IPS-20b (cell line): ENCODE data around the gene APBB1.
A peak's percentile ranks its signal among the peaks of the same experiment; 100 is the strongest.

Experiments
- H3K27ac ChIP-seq: one replicate; pipeline ENCODE4 v1.5.1; 2013; ENCODE audit warnings: low read length
- H3K27me3 ChIP-seq: 2 replicates; pipeline ENCODE4 v1.6.1; 2013; ENCODE audit warnings: mild to moderate bottlenecking, low read length, inconsistent platforms; ENCODE audit not compliant: insufficient read depth
- H3K36me3 ChIP-seq: 2 replicates; pipeline ENCODE4 v1.6.1; 2013; ENCODE audit warnings: low read depth, mild to moderate bottlenecking, inconsistent platforms, low read length, moderate library complexity; ENCODE audit not compliant: insufficient read depth
- H3K4me1 ChIP-seq: 2 replicates; pipeline ENCODE4 v1.6.1; 2013; ENCODE audit warnings: mild to moderate bottlenecking, control low read depth, inconsistent platforms, low read length, moderate library complexity; ENCODE audit not compliant: insufficient read depth
- H3K4me3 ChIP-seq: 2 replicates; pipeline ENCODE4 v1.5.1; 2013; ENCODE audit warnings: mild to moderate bottlenecking, low read length, inconsistent platforms
- H3K9ac ChIP-seq: 2 replicates; pipeline ENCODE4 v1.6.1; 2013; ENCODE audit warnings: low read depth, mild to moderate bottlenecking, inconsistent platforms, low read length, moderate library complexity
- H3K9me3 ChIP-seq: 2 replicates; pipeline ENCODE4 v1.6.1; 2013; ENCODE audit warnings: mild to moderate bottlenecking, low read depth, low read length, inconsistent platforms; ENCODE audit not compliant: insufficient read depth

Gene APBB1

GRCh38 chr11:6419009-6419631, at the start of gene APBB1:
APBB1 (minus strand) TSS chr11:6419094; CDS start chr11:6411347, 7,747 bp downstream.
- Histone ChIP-seq H3K27ac (no peak within 1 kb of the TSS), H3K9ac (peak within 1 kb of the TSS; percentile 73; the same call in 1 of the 2 replicates), H3K4me3 (peak within 1 kb of the TSS; percentile 82), H3K9me3 (no peaks in the 10 kb centered on the region), H3K4me1 (peaks cover 2% of the 10 kb centered on the region; the same call in 1 of the 2 replicates), H3K27me3 (peaks cover 26% of the 10 kb centered on the region), H3K36me3 (no peaks in the 10 kb centered on the region)

- Histone ChIP-seq H3K4me3 (no peak overlapping the region), H3K9me3 (no peaks in the 10 kb centered on the region), H3K27me3 (no peaks in the 10 kb centered on the region), H3K27ac (no peak overlapping the region), H3K9ac (no peak overlapping the region), H3K4me1 (no peaks in the 10 kb centered on the region), H3K36me3 (peaks cover 27% of the 10 kb centered on the region)
Observed at GRCh38 chr11:6459099-6459450, 40.2 kb upstream of the APBB1 start.

GRCh38 chr11:6458352-6459098, 39.6 kb upstream of the APBB1 start:
- no peaks in the 10 kb centered on the region for H3K27me3 ChIP-seq
- no peak overlapping the region for H3K27ac ChIP-seq
- H3K9ac ChIP-seq = no peak overlapping the region
- H3K4me1 ChIP-seq = no peaks in the 10 kb centered on the region
- H3K4me3 ChIP-seq = no peak overlapping the region
- no peaks in the 10 kb centered on the region for H3K9me3 ChIP-seq
- H3K36me3 ChIP-seq = peaks cover 22% of the 10 kb centered on the region

DNA sequence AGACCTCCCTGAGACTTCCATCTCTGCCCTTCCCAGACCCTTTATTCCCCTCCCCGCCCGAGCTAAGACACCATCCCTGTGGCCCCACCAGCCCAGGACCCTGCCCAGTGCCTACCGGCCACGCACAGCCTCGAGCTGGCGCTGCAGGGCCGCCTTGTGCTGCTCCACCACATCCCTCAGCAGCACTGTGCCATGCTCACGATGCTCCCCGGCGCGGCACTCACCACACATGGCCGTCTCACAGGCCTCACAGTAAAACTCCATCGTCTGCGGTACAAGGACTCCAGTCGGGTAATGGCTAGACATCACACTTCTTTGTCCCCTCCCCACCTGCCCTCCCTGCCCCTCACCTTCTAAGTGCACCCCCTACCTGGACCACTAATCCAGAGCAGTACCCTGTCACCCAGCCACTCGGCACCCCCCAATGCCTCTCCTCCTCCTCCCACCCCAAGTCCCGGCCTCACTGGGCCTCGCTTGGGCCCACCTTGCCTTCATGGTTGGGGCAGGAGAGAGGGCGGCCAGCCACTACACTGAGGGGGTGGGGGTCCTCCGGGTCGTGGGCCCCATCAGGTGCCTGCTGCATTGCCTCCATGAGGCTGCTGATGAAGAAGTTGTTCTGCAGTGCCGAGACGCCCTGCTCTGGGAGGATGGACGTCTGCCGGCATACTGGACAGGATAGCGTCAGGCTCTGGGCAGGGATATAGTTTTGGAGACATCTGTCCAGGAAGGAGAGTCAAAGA, 38.9 kb upstream of the APBB1 start:
- peaks cover 22% of the 10 kb centered on the region for H3K36me3 ChIP-seq
- no peak overlapping the region for H3K4me3 ChIP-seq
- H3K9me3 ChIP-seq = no peaks in the 10 kb centered on the region
- H3K4me1 ChIP-seq = no peaks in the 10 kb centered on the region
- H3K27ac ChIP-seq = no peak overlapping the region
- H3K9ac ChIP-seq = no peak overlapping the region
- no peaks in the 10 kb centered on the region for H3K27me3 ChIP-seq

DNA sequence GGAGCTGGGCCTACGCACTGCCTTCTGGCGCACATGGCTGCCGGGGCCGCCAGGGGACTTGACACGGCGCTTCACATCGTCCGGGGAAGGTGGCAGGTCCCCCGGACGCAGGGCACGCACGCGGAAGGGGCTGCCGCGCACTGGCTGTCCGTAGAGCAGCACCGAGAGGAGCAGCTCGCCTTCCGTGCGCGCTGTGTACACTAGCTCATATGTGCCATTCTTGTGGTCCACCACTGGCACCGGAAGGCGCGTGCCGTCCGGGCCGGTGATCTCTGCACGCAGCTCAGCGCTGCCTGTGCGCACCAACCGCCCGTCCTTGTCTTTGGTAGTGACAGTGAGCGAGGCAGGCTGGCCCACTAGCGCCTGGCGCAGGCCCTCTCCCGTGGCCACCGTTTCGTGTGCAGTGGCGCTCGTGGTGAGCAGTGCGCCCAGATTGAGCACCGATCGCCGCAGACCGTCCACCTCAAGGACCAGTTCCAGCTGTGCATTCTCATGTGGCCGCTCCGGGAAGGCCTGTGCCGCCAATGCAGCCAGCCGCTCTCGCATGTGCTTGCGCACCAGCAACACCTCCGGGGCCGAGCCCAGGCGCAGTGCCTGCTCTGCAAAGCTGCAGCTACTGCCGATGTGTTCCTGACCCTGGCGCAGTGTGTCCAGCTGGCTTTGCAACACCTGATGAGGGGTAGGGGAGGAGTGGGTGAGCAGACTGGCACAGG, 37.6 kb upstream of the APBB1 start:
- H3K4me1 ChIP-seq = no peaks in the 10 kb centered on the region
- H3K36me3 ChIP-seq = peaks cover 25% of the 10 kb centered on the region
- H3K27me3 ChIP-seq = no peaks in the 10 kb centered on the region
- H3K9ac ChIP-seq = no peak overlapping the region
- no peak overlapping the region for H3K27ac ChIP-seq
- H3K4me3 ChIP-seq = no peak overlapping the region
- no peaks in the 10 kb centered on the region for H3K9me3 ChIP-seq

GRCh38 chr11:6455070-6455469, 36.2 kb upstream of the APBB1 start:
- Histone ChIP-seq H3K4me3 (no peak overlapping the region), H3K9ac (no peak overlapping the region), H3K27ac (no peak overlapping the region), H3K36me3 (peaks cover 40% of the 10 kb centered on the region), H3K4me1 (no peaks in the 10 kb centered on the region), H3K9me3 (no peaks in the 10 kb centered on the region), H3K27me3 (no peaks in the 10 kb centered on the region)

GRCh38 chr11:6453152-6453551, 34.3 kb upstream of the APBB1 start:
- Histone ChIP-seq H3K36me3 (peaks cover 45% of the 10 kb centered on the region), H3K4me3 (no peak overlapping the region), H3K9me3 (no peaks in the 10 kb centered on the region), H3K4me1 (no peaks in the 10 kb centered on the region), H3K9ac (no peak overlapping the region), H3K27me3 (no peaks in the 10 kb centered on the region), H3K27ac (no peak overlapping the region)

- Histone ChIP-seq H3K4me3 (no peak overlapping the region), H3K27me3 (no peaks in the 10 kb centered on the region), H3K36me3 (peaks cover 44% of the 10 kb centered on the region), H3K4me1 (no peaks in the 10 kb centered on the region), H3K9me3 (no peaks in the 10 kb centered on the region), H3K27ac (no peak overlapping the region), H3K9ac (no peak overlapping the region)
Observed at GRCh38 chr11:6452219-6452618, 33.3 kb upstream of the APBB1 start.

DNA sequence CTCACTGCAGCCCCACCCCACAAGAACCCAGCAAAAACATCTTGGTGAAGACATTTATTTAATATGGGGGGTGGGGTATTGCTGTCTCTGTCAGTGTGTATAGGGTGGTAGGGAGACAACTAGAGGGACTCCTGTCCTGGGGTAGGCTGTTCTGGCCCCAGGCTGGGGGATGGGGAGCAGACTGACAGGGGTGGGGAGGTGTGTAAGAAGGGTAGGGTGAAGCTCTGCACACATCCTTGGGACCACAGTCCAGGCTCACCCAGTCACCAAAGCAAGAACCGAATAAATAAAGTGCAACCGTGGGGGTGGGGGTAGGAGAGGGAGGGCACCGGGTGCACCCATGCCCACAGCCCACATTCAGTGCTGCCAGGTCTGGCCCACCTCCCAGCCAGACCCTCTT, 29.7 kb upstream of the APBB1 start:
- no peak overlapping the region for H3K9ac ChIP-seq
- peaks cover 23% of the 10 kb centered on the region for H3K36me3 ChIP-seq
- H3K27me3 ChIP-seq = no peaks in the 10 kb centered on the region
- H3K9me3 ChIP-seq = no peaks in the 10 kb centered on the region
- H3K27ac ChIP-seq = no peak overlapping the region
- H3K4me1 ChIP-seq = no peaks in the 10 kb centered on the region
- H3K4me3 ChIP-seq = no peak overlapping the region

- no peak overlapping the region for H3K27ac ChIP-seq
Observed at GRCh38 chr11:6443269-6444003, 24.5 kb upstream of the APBB1 start.

GRCh38 chr11:6442441-6442840, 23.5 kb upstream of the APBB1 start:
- H3K4me1 ChIP-seq = no peaks in the 10 kb centered on the region; the same call in 1 of the 2 replicates
- H3K9me3 ChIP-seq = no peaks in the 10 kb centered on the region
- no peak overlapping the region for H3K9ac ChIP-seq
- no peak overlapping the region for H3K4me3 ChIP-seq
- no peak overlapping the region for H3K27ac ChIP-seq
- no peaks in the 10 kb centered on the region for H3K36me3 ChIP-seq
- H3K27me3 ChIP-seq = no peaks in the 10 kb centered on the region

More at GRCh38 chr11:6443269-6444003, 24.5 kb upstream of the APBB1 start:
- Histone ChIP-seq H3K4me3 (no peak overlapping the region), H3K36me3 (no peaks in the 10 kb centered on the region), H3K4me1 (no peaks in the 10 kb centered on the region; the same call in 1 of the 2 replicates), H3K9ac (no peak overlapping the region), H3K9me3 (no peaks in the 10 kb centered on the region), H3K27me3 (no peaks in the 10 kb centered on the region)
